ENCODE results near the gene MYO5C. TPM values are rescaled to one million over a fixed set of nuclear protein-coding genes. Genes with fewer than 3 reads are reported as not detected.
A peak's percentile ranks its signal among the peaks of the same experiment; 100 is the strongest.

Gene MYO5C
- polyA plus RNA-seq, 1 donor (not counting 4 experiments of a cell fraction or from before 2014, with no cell fraction given): 0.16 TPM

DNA sequence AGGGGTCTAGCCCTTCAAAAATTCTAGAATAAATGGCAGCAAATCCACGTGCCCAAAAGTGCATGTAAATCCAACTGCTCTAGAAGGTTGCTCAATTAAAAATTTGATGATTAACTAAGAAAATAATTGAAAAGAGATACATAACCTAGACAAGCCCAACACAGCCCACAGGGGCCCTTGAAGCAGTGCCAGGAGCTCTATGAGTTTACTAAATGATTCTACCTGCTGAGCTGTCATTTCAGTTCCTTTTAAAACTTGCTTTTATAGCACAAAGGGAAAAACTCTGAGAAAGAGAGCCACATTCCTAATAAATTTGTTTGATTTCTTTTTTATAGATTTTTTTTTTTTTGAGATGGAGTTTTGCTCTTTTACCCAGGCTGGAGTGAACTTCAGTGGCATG is 65.5 kb downstream of the MYO5C start:
- Histone ChIP-seq H3K4me1 (ENCODE audit: control insufficient read depth, extremely low read depth, insufficient read depth, low read length) (peaks cover 12% of the 10 kb centered on the region), H2AFZ (ENCODE audit: control insufficient read depth, low read length) (no peak overlapping the region), H3K4me3 (ENCODE audit: control insufficient read depth in 2 of 3, extremely low read depth in 1 of 3, insufficient read depth in 2 of 3, low read depth in 1 of 3, low read length in 3 of 3) (no peak overlapping the region), H3K4me2 (ENCODE audit: control insufficient read depth, extremely low read depth, insufficient read depth, low read depth, low read length) (no peak overlapping the region), H3K27ac (ENCODE audit: control insufficient read depth, insufficient read depth, low read length) (no peak overlapping the region), H3K79me2 (ENCODE audit: control insufficient read depth, insufficient read depth, low read length) (no peaks in the 10 kb centered on the region), H3K27me3 (ENCODE audit: control insufficient read depth, extremely low read depth, insufficient read depth, low read length) (no peaks in the 10 kb centered on the region), H3K9me1 (ENCODE audit: control insufficient read depth, extremely low read depth, insufficient read depth, low read length) (no peaks in the 10 kb centered on the region), H3K36me3 (ENCODE audit: control insufficient read depth in 2 of 2, extremely low read depth in 1 of 2, insufficient read depth in 2 of 2, low read length in 2 of 2) (no peaks in the 10 kb centered on the region), H3K9me3 (ENCODE audit: control insufficient read depth, low read depth, low read length) (no peaks in the 10 kb centered on the region), H3K9ac (ENCODE audit: control insufficient read depth, extremely low read depth, insufficient read depth, low read length) (no peak overlapping the region), H4K20me1 (ENCODE audit: control insufficient read depth, extremely low read depth, insufficient read depth, low read length) (no peaks in the 10 kb centered on the region)
- DNase-seq (ENCODE audit: low read depth, low spot score): no peak
- dilution Hi-C loops (cut with MboI; ENCODE audit: extremely low pct_ligation_motif_present, low sequenced_read_pairs): no loop called here
- TF ChIP-seq CTCF (optimal IDR thresholded peaks at IDR 0.05 in 1 of 3, IDR thresholded peaks at IDR 0.05 in 1 of 3, conservative IDR thresholded peaks at IDR 0.05 in 1 of 3; ENCODE audit: extremely low read depth in 1 of 3, insufficient read depth in 2 of 3, low read length in 3 of 3) (no peak), EZH2 (IDR thresholded peaks at IDR 0.05; ENCODE audit: low read length) (no peak)
- FAIRE-seq: no peak

DNA sequence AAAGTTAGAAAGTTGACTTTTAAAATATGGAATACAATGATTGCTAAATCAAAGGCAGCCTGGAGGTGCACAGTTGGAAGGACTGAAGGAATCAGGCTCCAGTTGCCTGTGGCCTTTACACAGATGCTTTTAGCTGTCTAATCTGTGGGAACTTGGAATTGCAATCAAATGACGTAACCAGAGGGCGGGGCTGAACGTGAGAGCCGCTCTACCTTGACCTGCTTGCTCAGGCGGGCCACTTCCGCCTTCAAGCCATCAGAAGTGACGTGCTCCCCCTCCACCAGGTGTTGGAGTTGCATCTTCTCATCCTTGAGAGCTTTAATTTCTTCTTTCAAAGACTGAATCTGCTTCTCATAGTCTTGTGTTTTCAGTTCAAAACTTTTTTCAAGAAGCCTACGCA is 66.7 kb downstream of the MYO5C start:
- peak overlapping the region; percentile 16 for H2AFZ ChIP-seq (ENCODE audit: control insufficient read depth, low read length)

More for the DNA sequence above, 66.7 kb downstream of the MYO5C start:
- TF ChIP-seq EZH2 (IDR thresholded peaks at IDR 0.05; ENCODE audit: low read length) (no peak), CTCF (optimal IDR thresholded peaks at IDR 0.05 in 1 of 3, IDR thresholded peaks at IDR 0.05 in 1 of 3, conservative IDR thresholded peaks at IDR 0.05 in 1 of 3; ENCODE audit: extremely low read depth in 1 of 3, insufficient read depth in 2 of 3, low read length in 3 of 3) (no peak)
- Histone ChIP-seq H3K9ac (ENCODE audit: control insufficient read depth, extremely low read depth, insufficient read depth, low read length) (no peak overlapping the region), H3K36me3 (ENCODE audit: control insufficient read depth in 2 of 2, extremely low read depth in 1 of 2, insufficient read depth in 2 of 2, low read length in 2 of 2) (no peaks in the 10 kb centered on the region), H3K4me1 (ENCODE audit: control insufficient read depth, extremely low read depth, insufficient read depth, low read length) (peaks cover 12% of the 10 kb centered on the region), H3K4me3 (ENCODE audit: control insufficient read depth in 2 of 3, extremely low read depth in 1 of 3, insufficient read depth in 2 of 3, low read depth in 1 of 3, low read length in 3 of 3) (no peak overlapping the region), H4K20me1 (ENCODE audit: control insufficient read depth, extremely low read depth, insufficient read depth, low read length) (no peaks in the 10 kb centered on the region), H3K4me2 (ENCODE audit: control insufficient read depth, extremely low read depth, insufficient read depth, low read depth, low read length) (peak overlapping the region; percentile 17), H3K9me3 (ENCODE audit: control insufficient read depth, low read depth, low read length) (no peaks in the 10 kb centered on the region), H3K27ac (ENCODE audit: control insufficient read depth, insufficient read depth, low read length) (no peak overlapping the region), H3K9me1 (ENCODE audit: control insufficient read depth, extremely low read depth, insufficient read depth, low read length) (no peaks in the 10 kb centered on the region), H3K27me3 (ENCODE audit: control insufficient read depth, extremely low read depth, insufficient read depth, low read length) (no peaks in the 10 kb centered on the region), H3K79me2 (ENCODE audit: control insufficient read depth, insufficient read depth, low read length) (no peaks in the 10 kb centered on the region)
- dilution Hi-C loops (cut with MboI; ENCODE audit: extremely low pct_ligation_motif_present, low sequenced_read_pairs): no loop called here
- FAIRE-seq (no peak), DNase-seq (ENCODE audit: low read depth, low spot score) (peak; percentile 50)

Measured in keratinocyte (primary cell).